ENCODE measurements around the gene CLSTN2. TPM values are rescaled to one million over a fixed set of nuclear protein-coding genes. Genes with fewer than 3 reads are reported as not detected.
A peak's percentile ranks its signal among the peaks of the same experiment; 100 is the strongest.

CLSTN2 gene
- total and polyA plus RNA-seq, 4 donors: 20.7 to 44.5 (median 22.7) TPM

DNA sequence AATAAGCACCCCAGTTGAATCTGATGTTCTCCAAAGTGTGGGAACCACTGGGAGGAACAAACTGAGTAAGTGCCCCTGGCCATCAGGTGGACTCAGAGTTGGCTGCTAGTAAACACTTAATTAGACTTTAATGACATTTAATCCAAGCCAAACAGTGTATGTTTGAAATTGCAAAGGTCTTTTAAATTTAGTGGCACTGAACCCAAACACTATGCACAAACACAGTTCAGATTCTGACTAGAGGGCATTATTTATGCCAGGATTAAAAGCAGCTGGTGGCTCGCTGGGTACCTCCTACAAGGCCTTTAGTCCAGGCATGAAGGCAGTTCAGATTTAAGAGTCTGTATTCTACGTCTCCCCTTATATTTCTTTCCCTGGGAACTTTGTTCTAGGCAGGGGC, 264.8 kb downstream of the CLSTN2 start:
- no peaks in the 10 kb centered on the region for H3K36me3 ChIP-seq (ENCODE audit: control insufficient read depth, insufficient read depth, low read length)
- no peaks in the 10 kb centered on the region for H3K27me3 ChIP-seq (ENCODE audit: control insufficient read depth, insufficient read depth, low read length)
- WGBS (ENCODE audit: insufficient coverage): 67% methylated on average over 1 of the region's 2 CpGs
- peak in 1 of 6 donors; percentile 13 for DNase-seq (ENCODE audit: low read depth in 4 of 6, low spot score in 6 of 6)
- no peak overlapping the region for H3K4me3 ChIP-seq (ENCODE audit: low read depth, low read length)
- H3K4me1 ChIP-seq (ENCODE audit: control insufficient read depth, insufficient read depth, low read length): no peaks in the 10 kb centered on the region
- no peaks in the 10 kb centered on the region for H3K9me3 ChIP-seq (ENCODE audit: control insufficient read depth, insufficient read depth, low read length)
- H3K27ac ChIP-seq (ENCODE audit: low read depth, low read length): no peak overlapping the region

DNA sequence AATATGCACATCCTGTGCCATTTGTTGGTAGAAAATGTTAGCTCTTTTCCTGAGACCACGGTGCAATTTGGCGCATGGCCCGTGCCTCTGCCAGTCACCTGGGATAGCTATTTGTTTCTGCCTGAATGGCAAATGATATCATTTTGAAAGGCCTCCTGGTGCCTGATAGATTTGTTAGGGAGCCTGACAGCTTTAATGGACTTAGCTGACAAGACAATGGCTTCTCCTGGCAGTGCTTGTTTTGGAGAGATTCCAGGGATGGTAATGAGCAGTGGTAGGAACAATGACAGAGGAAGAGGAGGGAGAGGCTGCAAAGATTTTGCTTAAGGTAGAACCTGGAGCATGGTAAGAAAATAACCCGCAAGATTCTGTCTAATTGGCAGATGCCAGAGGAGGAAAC, 268.5 kb downstream of the CLSTN2 start:
- H3K36me3 ChIP-seq (ENCODE audit: control insufficient read depth, insufficient read depth, low read length): no peaks in the 10 kb centered on the region
- H3K9me3 ChIP-seq (ENCODE audit: control insufficient read depth, insufficient read depth, low read length): no peaks in the 10 kb centered on the region
- WGBS (ENCODE audit: insufficient coverage): 10% methylated on average over 3 of the region's 4 CpGs
- DNase-seq (ENCODE audit: low read depth in 4 of 6, low spot score in 6 of 6): peak in 3 of 6 donors; percentile 14 to 77 (median 21)
- H3K27ac ChIP-seq (ENCODE audit: low read depth, low read length): no peak overlapping the region
- H3K4me3 ChIP-seq (ENCODE audit: low read depth, low read length): no peak overlapping the region
- H3K4me1 ChIP-seq (ENCODE audit: control insufficient read depth, insufficient read depth, low read length): peaks cover 3% of the 10 kb centered on the region
- no peaks in the 10 kb centered on the region for H3K27me3 ChIP-seq (ENCODE audit: control insufficient read depth, insufficient read depth, low read length)

DNA sequence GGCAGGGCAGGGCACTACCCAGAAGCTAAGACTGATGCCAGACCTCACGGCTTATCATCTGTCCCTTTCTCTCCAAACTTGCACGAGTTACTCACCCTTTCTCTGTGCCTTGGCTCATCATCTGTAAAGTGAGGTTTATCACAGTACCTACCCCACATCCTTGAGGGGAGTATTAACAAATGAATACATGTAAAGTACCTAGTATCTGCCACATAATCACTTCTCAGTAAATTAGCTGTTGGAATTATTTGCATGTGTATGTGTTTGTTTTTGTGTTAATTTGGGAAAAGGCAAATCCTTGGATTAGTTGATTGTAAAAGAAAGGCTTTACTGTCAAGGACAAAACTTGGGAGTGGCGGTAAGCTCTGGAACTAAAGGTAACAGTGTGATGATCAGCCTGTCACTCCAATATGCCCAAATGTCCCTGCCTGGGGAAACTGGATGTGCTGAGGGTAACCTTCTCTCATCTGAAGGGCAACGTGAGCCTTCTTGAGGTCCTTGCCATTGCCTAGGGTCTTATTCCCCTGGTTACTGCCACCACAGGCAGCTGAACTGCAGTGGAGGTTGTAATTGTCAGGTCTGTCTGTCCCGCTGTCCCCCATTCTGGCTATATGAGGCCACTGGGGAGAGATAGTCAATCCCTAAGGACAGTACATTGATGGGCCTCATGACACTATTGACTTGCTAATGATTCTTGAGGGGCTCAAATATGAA, 269.4 kb downstream of the CLSTN2 start:
- Histone ChIP-seq H3K36me3 (ENCODE audit: control insufficient read depth, insufficient read depth, low read length) (no peaks in the 10 kb centered on the region), H3K4me3 (ENCODE audit: low read depth, low read length) (no peak overlapping the region), H3K9me3 (ENCODE audit: control insufficient read depth, insufficient read depth, low read length) (no peaks in the 10 kb centered on the region), H3K27ac (ENCODE audit: low read depth, low read length) (no peak overlapping the region), H3K27me3 (ENCODE audit: control insufficient read depth, insufficient read depth, low read length) (no peaks in the 10 kb centered on the region), H3K4me1 (ENCODE audit: control insufficient read depth, insufficient read depth, low read length) (peaks cover 3% of the 10 kb centered on the region)
- 78% methylated on average over 3 of the region's 5 CpGs for WGBS (ENCODE audit: insufficient coverage)
- no peak for DNase-seq (ENCODE audit: low read depth in 4 of 6, low spot score in 6 of 6)

- H3K27me3 ChIP-seq (ENCODE audit: control insufficient read depth, insufficient read depth, low read length): no peaks in the 10 kb centered on the region
- H3K36me3 ChIP-seq (ENCODE audit: control insufficient read depth, insufficient read depth, low read length): no peaks in the 10 kb centered on the region
- no peak overlapping the region for H3K27ac ChIP-seq (ENCODE audit: low read depth, low read length)
- no peak for DNase-seq (ENCODE audit: low read depth in 4 of 6, low spot score in 6 of 6)
- H3K4me3 ChIP-seq (ENCODE audit: low read depth, low read length): no peak overlapping the region
- peaks cover 3% of the 10 kb centered on the region for H3K4me1 ChIP-seq (ENCODE audit: control insufficient read depth, insufficient read depth, low read length)
- WGBS (ENCODE audit: insufficient coverage): 66% methylated on average over 2 of the region's 4 CpGs
- no peaks in the 10 kb centered on the region for H3K9me3 ChIP-seq (ENCODE audit: control insufficient read depth, insufficient read depth, low read length)
Observed at GRCh38 chr3:140205598-140205997, 270.6 kb downstream of the CLSTN2 start.

DNA sequence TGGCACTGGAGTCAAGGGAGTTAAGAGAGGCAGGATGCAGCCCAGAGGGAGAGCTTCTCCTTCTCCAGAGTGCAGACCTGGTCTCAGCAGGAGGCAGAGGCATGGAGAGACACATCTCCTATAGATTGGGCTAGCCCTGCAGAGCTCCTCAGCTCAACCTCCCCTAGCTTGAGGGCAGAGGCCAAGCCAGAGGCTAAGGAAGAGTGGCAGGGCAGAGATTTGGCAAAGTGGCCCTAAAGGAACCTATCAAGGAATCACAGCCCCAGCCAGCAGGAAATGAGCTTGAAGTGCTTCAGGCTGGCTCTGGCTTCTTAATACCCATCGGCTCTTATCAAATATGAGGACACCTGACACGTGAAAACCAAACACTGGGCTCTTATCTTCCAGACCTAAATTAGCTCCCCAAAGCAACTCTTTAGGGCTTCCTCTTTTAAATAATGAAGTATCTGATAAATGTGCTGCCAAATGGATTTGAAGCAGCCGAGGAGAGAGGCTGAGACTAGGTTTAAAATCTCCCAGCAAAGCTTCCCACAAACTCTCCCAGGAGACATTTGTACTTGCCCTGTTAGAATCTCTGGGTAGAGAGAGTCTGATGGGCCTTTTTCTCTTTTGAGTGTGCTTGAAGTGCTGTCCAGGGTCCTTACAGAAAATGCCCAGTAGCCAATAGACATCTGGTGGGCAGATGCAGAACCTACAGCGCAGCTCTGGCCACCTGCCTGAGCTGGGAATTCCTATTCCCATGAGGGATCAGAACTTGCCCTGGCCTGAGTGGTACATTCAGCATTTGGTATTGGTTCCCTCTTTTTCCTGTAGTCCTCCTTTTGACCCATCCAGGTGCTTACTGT, 271.4 kb downstream of the CLSTN2 start:
- 75% methylated on average over 2 of the region's 4 CpGs for WGBS (ENCODE audit: insufficient coverage)
- H3K4me3 ChIP-seq (ENCODE audit: low read depth, low read length): no peak overlapping the region
- H3K36me3 ChIP-seq (ENCODE audit: control insufficient read depth, insufficient read depth, low read length): no peaks in the 10 kb centered on the region
- no peak overlapping the region for H3K27ac ChIP-seq (ENCODE audit: low read depth, low read length)
- H3K9me3 ChIP-seq (ENCODE audit: control insufficient read depth, insufficient read depth, low read length): no peaks in the 10 kb centered on the region
- peak in 1 of 6 donors; percentile 51 for DNase-seq (ENCODE audit: low read depth in 4 of 6, low spot score in 6 of 6)
- no peaks in the 10 kb centered on the region for H3K27me3 ChIP-seq (ENCODE audit: control insufficient read depth, insufficient read depth, low read length)
- peaks cover 3% of the 10 kb centered on the region for H3K4me1 ChIP-seq (ENCODE audit: control insufficient read depth, insufficient read depth, low read length)

DNA sequence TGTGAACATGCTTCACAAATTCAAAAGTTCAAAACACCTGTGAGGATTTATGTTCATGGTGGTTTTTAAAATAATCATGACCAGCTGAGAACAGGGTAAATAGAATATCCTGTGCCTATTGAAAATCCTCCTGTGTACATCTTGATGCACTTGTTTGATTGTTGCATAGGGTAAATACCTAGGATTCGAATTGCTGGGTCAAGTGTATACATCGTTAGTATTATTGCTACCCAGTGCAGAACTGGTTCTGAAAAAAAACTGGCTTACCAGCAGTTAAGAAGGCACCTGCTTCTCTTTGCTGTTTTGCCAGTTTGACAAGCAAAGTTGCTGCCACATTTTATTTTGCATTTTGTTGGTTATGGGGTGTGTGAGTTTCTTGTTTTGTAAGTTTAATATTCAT, 272.6 kb downstream of the CLSTN2 start:
- H3K4me1 ChIP-seq (ENCODE audit: control insufficient read depth, insufficient read depth, low read length): peaks cover 3% of the 10 kb centered on the region
- DNase-seq (ENCODE audit: low read depth in 4 of 6, low spot score in 6 of 6): no peak
- H3K9me3 ChIP-seq (ENCODE audit: control insufficient read depth, insufficient read depth, low read length): no peaks in the 10 kb centered on the region
- no peak overlapping the region for H3K27ac ChIP-seq (ENCODE audit: low read depth, low read length)
- no peaks in the 10 kb centered on the region for H3K36me3 ChIP-seq (ENCODE audit: control insufficient read depth, insufficient read depth, low read length)
- 88% methylated on average over 2 of the region's 2 CpGs for WGBS (ENCODE audit: insufficient coverage)
- H3K27me3 ChIP-seq (ENCODE audit: control insufficient read depth, insufficient read depth, low read length): no peaks in the 10 kb centered on the region
- H3K4me3 ChIP-seq (ENCODE audit: low read depth, low read length): no peak overlapping the region

- Histone ChIP-seq H3K27ac (ENCODE audit: low read depth, low read length) (no peak overlapping the region), H3K27me3 (ENCODE audit: control insufficient read depth, insufficient read depth, low read length) (no peaks in the 10 kb centered on the region), H3K4me1 (ENCODE audit: control insufficient read depth, insufficient read depth, low read length) (no peaks in the 10 kb centered on the region), H3K36me3 (ENCODE audit: control insufficient read depth, insufficient read depth, low read length) (no peaks in the 10 kb centered on the region), H3K9me3 (ENCODE audit: control insufficient read depth, insufficient read depth, low read length) (no peaks in the 10 kb centered on the region), H3K4me3 (ENCODE audit: low read depth, low read length) (no peak overlapping the region)
- DNase-seq (ENCODE audit: low read depth in 4 of 6, low spot score in 6 of 6): no peak
- WGBS (ENCODE audit: insufficient coverage): 100% methylated on average over 4 of the region's 6 CpGs
Observed at GRCh38 chr3:140216249-140216648, 281.3 kb downstream of the CLSTN2 start.

- no peak overlapping the region for H3K27ac ChIP-seq (ENCODE audit: low read depth, low read length)
Observed at GRCh38 chr3:140219291-140219690, 284.3 kb downstream of the CLSTN2 start.

GRCh38 chr3:140219923-140220452, 285.0 kb downstream of the CLSTN2 start:
- Histone ChIP-seq H3K27me3 (ENCODE audit: control insufficient read depth, insufficient read depth, low read length) (no peaks in the 10 kb centered on the region), H3K36me3 (ENCODE audit: control insufficient read depth, insufficient read depth, low read length) (no peaks in the 10 kb centered on the region), H3K4me1 (ENCODE audit: control insufficient read depth, insufficient read depth, low read length) (no peaks in the 10 kb centered on the region), H3K9me3 (ENCODE audit: control insufficient read depth, insufficient read depth, low read length) (no peaks in the 10 kb centered on the region), H3K4me3 (ENCODE audit: low read depth, low read length) (no peak overlapping the region), H3K27ac (ENCODE audit: low read depth, low read length) (no peak overlapping the region)
- no peak for DNase-seq (ENCODE audit: low read depth in 4 of 6, low spot score in 6 of 6)
- WGBS (ENCODE audit: insufficient coverage): 57% methylated on average over 1 of the region's 2 CpGs

More at GRCh38 chr3:140219291-140219690, 284.3 kb downstream of the CLSTN2 start:
- Histone ChIP-seq H3K27me3 (ENCODE audit: control insufficient read depth, insufficient read depth, low read length) (no peaks in the 10 kb centered on the region), H3K4me1 (ENCODE audit: control insufficient read depth, insufficient read depth, low read length) (no peaks in the 10 kb centered on the region), H3K36me3 (ENCODE audit: control insufficient read depth, insufficient read depth, low read length) (no peaks in the 10 kb centered on the region), H3K9me3 (ENCODE audit: control insufficient read depth, insufficient read depth, low read length) (no peaks in the 10 kb centered on the region), H3K4me3 (ENCODE audit: low read depth, low read length) (no peak overlapping the region)
- DNase-seq (ENCODE audit: low read depth in 4 of 6, low spot score in 6 of 6): peak in 1 of 6 donors; percentile 52
- 100% methylated on average over 2 of the region's 11 CpGs for WGBS (ENCODE audit: insufficient coverage)

Data from spinal cord (tissue), 10 donors.